Loucy (cell line): ENCODE data around the gene PROSER3.

Source experiments
- H2AFZ ChIP-seq: fragments of 200-600 bp; sonication (generic); 2 replicates; pipeline ENCODE4 v1.6.0; 2016; ENCODE audit warnings: antibody characterized with exemption, mild to moderate bottlenecking, low read length, moderate library complexity
- H3F3A ChIP-seq: fragments of 200-600 bp; 2 replicates; pipeline ENCODE4 v1.6.0; 2016; ENCODE audit warnings: antibody characterized with exemption, low read depth, mild to moderate bottlenecking
- H3K27me3 ChIP-seq: fragments of 200-600 bp; sonication (generic); 2 replicates; pipeline ENCODE4 v1.6.1; 2014; ENCODE audit warnings: low read length, mild to moderate bottlenecking; ENCODE audit not compliant: insufficient read depth, poor library complexity, severe bottlenecking
- H3K36me3 ChIP-seq: fragments of 200-600 bp; sonication (generic); 2 replicates; pipeline ENCODE4 v1.6.1; 2016; ENCODE audit warnings: low read length; ENCODE audit not compliant: insufficient read depth
- H3K4me1 ChIP-seq: fragments of 200-600 bp; sonication (generic); 2 replicates; pipeline ENCODE4 v1.5.1; 2014; ENCODE audit warnings: low read length, mild to moderate bottlenecking; ENCODE audit not compliant: insufficient read depth, poor library complexity, severe bottlenecking
- H3K4me2 ChIP-seq: fragments of 200-600 bp; sonication (generic); 2 replicates; pipeline ENCODE4 v1.6.0; 2014; ENCODE audit warnings: antibody characterized with exemption, low read length, low read depth, mild to moderate bottlenecking; ENCODE audit not compliant: poor library complexity, severe bottlenecking
- H3K4me3 ChIP-seq: fragments of 200-600 bp; sonication (generic); 2 replicates; pipeline ENCODE4 v1.5.1; 2014; ENCODE audit warnings: low read length, mild to moderate bottlenecking, mixed read lengths; ENCODE audit not compliant: poor library complexity, severe bottlenecking
- H3K79me2 ChIP-seq: fragments of 200-600 bp; sonication (generic); 2 replicates; pipeline ENCODE4 v1.6.1; 2014; ENCODE audit warnings: low read length; ENCODE audit not compliant: insufficient read depth
- H3K9ac ChIP-seq: fragments of 200-600 bp; sonication (generic); 2 replicates; pipeline ENCODE4 v1.6.0; 2014; ENCODE audit warnings: mild to moderate bottlenecking, low read depth, low read length, moderate library complexity; ENCODE audit not compliant: poor library complexity, severe bottlenecking
- H3K9me2 ChIP-seq: fragments of 200-600 bp; sonication (generic); replicated peaks from 2 replicates; pipeline ENCODE4 v1.6.1; 2016; ENCODE audit warnings: low read depth, low read length, mixed read lengths
- H3K9me3 ChIP-seq: fragments of 200-600 bp; sonication (generic); 2 replicates; pipeline ENCODE4 v1.6.1; 2014; ENCODE audit warnings: mild to moderate bottlenecking, antibody characterized with exemption, low read length, low read depth; ENCODE audit not compliant: insufficient read depth
- H4K20me1 ChIP-seq: fragments of 200-600 bp; sonication (generic); 2 replicates; pipeline ENCODE4 v1.6.0; 2014; ENCODE audit warnings: antibody characterized with exemption, low read length, mild to moderate bottlenecking; ENCODE audit not compliant: insufficient read depth, poor library complexity, severe bottlenecking
- CTCF ChIP-seq: fragments of 200-600 bp; sonication (generic); conservative IDR thresholded peaks from 2 replicates; pipeline ENCODE4 v1.5.1; 2014; ENCODE audit warnings: mild to moderate bottlenecking, antibody characterized with exemption, low read length
- EZH2phosphoT487 ChIP-seq: fragments of 200-600 bp; IDR thresholded peaks from 2 replicates; pipeline ENCODE4 v1.6.1; 2018; ENCODE audit warnings: antibody characterized with exemption, mild to moderate bottlenecking, moderate library complexity, borderline replicate concordance

Gene PROSER3

GRCh38 chr19:35712567-35713505, 45.1 kb upstream of the PROSER3 start:
- Histone ChIP-seq H4K20me1 (no peaks in the 10 kb centered on the region), H3K9me2 (no peaks in the 10 kb centered on the region), H3K4me1 (peaks cover 14% of the 10 kb centered on the region), H3K4me3 (no peak overlapping the region), H2AFZ (no peak overlapping the region), H3K27me3 (no peaks in the 10 kb centered on the region), H3K79me2 (peaks cover 8% of the 10 kb centered on the region), H3F3A (no peaks in the 10 kb centered on the region), H3K9me3 (no peaks in the 10 kb centered on the region), H3K36me3 (no peaks in the 10 kb centered on the region), H3K4me2 (no peak overlapping the region), H3K9ac (no peak overlapping the region)
- TF ChIP-seq CTCF (no peak), EZH2phosphoT487 (no peak)

GRCh38 chr19:35713506-35713850, 44.5 kb upstream of the PROSER3 start:
- Histone ChIP-seq H3K9ac (no peak overlapping the region), H3F3A (no peaks in the 10 kb centered on the region), H2AFZ (no peak overlapping the region), H3K4me2 (no peak overlapping the region), H4K20me1 (peaks cover 4% of the 10 kb centered on the region), H3K9me3 (no peaks in the 10 kb centered on the region), H3K79me2 (peaks cover 13% of the 10 kb centered on the region), H3K27me3 (no peaks in the 10 kb centered on the region), H3K9me2 (no peaks in the 10 kb centered on the region), H3K4me1 (peaks cover 14% of the 10 kb centered on the region), H3K4me3 (no peak overlapping the region), H3K36me3 (no peaks in the 10 kb centered on the region)
- TF ChIP-seq EZH2phosphoT487 (no peak), CTCF (no peak)

- Histone ChIP-seq H3K27me3 (no peaks in the 10 kb centered on the region), H3K4me1 (peaks cover 19% of the 10 kb centered on the region), H3K4me2 (no peak overlapping the region)
These were observed 44.0 kb upstream of the PROSER3 start for GRCh38 chr19:35713904-35714495.

More at GRCh38 chr19:35713904-35714495, 44.0 kb upstream of the PROSER3 start:
- peaks cover 18% of the 10 kb centered on the region for H3K79me2 ChIP-seq
- H3K36me3 ChIP-seq = no peaks in the 10 kb centered on the region
- H2AFZ ChIP-seq = no peak overlapping the region
- H3K4me3 ChIP-seq = no peak overlapping the region
- no peaks in the 10 kb centered on the region for H3K9me3 ChIP-seq
- H3F3A ChIP-seq = no peaks in the 10 kb centered on the region
- H4K20me1 ChIP-seq = peaks cover 9% of the 10 kb centered on the region
- no peak overlapping the region for H3K9ac ChIP-seq
- TF ChIP-seq CTCF (no peak), EZH2phosphoT487 (no peak)
- no peaks in the 10 kb centered on the region for H3K9me2 ChIP-seq
